ENCODE data around the gene ZSCAN16.

The ZSCAN16 gene

GRCh38 chr6:28134716-28135115 is 10.3 kb downstream of the ZSCAN16 start:
- no peak for DNase-seq

- DNase-seq, result no peak
These were observed 11.0 kb downstream of the ZSCAN16 start for GRCh38 chr6:28135393-28135792.

- DNase-seq, result peak in 1 of 2 experiments; percentile 74
These were observed 12.4 kb downstream of the ZSCAN16 start for GRCh38 chr6:28136585-28137504.

- no peak for DNase-seq
These were observed 13.1 kb downstream of the ZSCAN16 start for GRCh38 chr6:28137505-28137981.

GRCh38 chr6:28139860-28140543 is 15.6 kb downstream of the ZSCAN16 start:
- no peak for DNase-seq

- no peak for DNase-seq
These were observed 16.2 kb downstream of the ZSCAN16 start for GRCh38 chr6:28140616-28141015.

- DNase-seq, result peak; percentile 60 to 78
These were observed 17.3 kb downstream of the ZSCAN16 start, which contains the start of gene ZKSCAN8 for GRCh38 chr6:28141500-28142329. TSS of gene ZKSCAN8 (plus strand) at chr6:28141883. CDS start at chr6:28148408, 6,525 bp downstream.

- DNase-seq, result no peak
These were observed 18.0 kb downstream of the ZSCAN16 start for GRCh38 chr6:28142446-28142845.

GRCh38 chr6:28145231-28145630 is 20.8 kb downstream of the ZSCAN16 start:
- DNase-seq, result no peak

- no peak for DNase-seq
These were observed 28.1 kb downstream of the ZSCAN16 start for GRCh38 chr6:28152531-28152930.

GRCh38 chr6:28153546-28153945 is 29.1 kb downstream of the ZSCAN16 start:
- no peak for DNase-seq

- DNase-seq, result no peak
These were observed 29.9 kb downstream of the ZSCAN16 start for GRCh38 chr6:28154357-28154756.

GRCh38 chr6:28158318-28158717 is 33.9 kb downstream of the ZSCAN16 start:
- DNase-seq, result no peak

- DNase-seq, result no peak
These were observed 34.7 kb downstream of the ZSCAN16 start for GRCh38 chr6:28159029-28159607.

- no peak for DNase-seq
These were observed 35.8 kb downstream of the ZSCAN16 start for GRCh38 chr6:28160233-28160632.

GRCh38 chr6:28161410-28162079 is 37.1 kb downstream of the ZSCAN16 start:
- DNase-seq, result peak in 1 of 2 experiments; percentile 46

- DNase-seq, result no peak
These were observed 41.2 kb downstream of the ZSCAN16 start for GRCh38 chr6:28165563-28165962.

- no peak for DNase-seq
These were observed 42.7 kb downstream of the ZSCAN16 start for GRCh38 chr6:28167068-28167467.

- no peak for DNase-seq
These were observed 43.5 kb downstream of the ZSCAN16 start for GRCh38 chr6:28167926-28168325.

GRCh38 chr6:28171271-28171670 is 46.9 kb downstream of the ZSCAN16 start:
- no peak for DNase-seq

- DNase-seq, result no peak
These were observed 47.6 kb downstream of the ZSCAN16 start for GRCh38 chr6:28172006-28172405.

GRCh38 chr6:28176373-28176772 is 52.0 kb downstream of the ZSCAN16 start:
- DNase-seq, result no peak
